H1 (cell line): ENCODE measurements around the gene ERI3. TPM values are rescaled to one million over a fixed set of nuclear protein-coding genes. Genes with fewer than 3 reads are reported as not detected.

Experiments
- CTCF ChIA-PET: fragments of 300-600 bp; sonication (Branson Sonifier 250); formaldehyde crosslinking; loops from one replicate; lab custom pipeline; 2021; ENCODE audit not compliant: partially characterized antibody; lab: Charles Lee
- POLR2A ChIA-PET: fragments of 300-600 bp; sonication (Branson Sonifier 250); formaldehyde crosslinking; loops from one replicate; lab custom pipeline; 2021; ENCODE audit warnings: inconsistent platforms; ENCODE audit not compliant: partially characterized antibody; lab: Charles Lee
- DNase-seq, 2 experiments: peaks; one replicate each; pipeline versions ENCODE4 v3.0.0 to v3.0.0-alpha.2; 2010 to 2022; ENCODE audit warnings: low spot score in 2 of 2, low read depth in 1 of 2, mixed read lengths in 1 of 2
- FAIRE-seq: peaks from 2 replicates; lab custom pipeline; 2011; peaks lifted over from hg19 to GRCh38; lab: Jason Lieb, UNC
- H2AFZ ChIP-seq: 2 replicates; pipeline ENCODE4 v1.8.1; 2012; ENCODE audit warnings: low read length, inconsistent platforms
- H2AK5ac ChIP-seq: 2 replicates; pipeline ENCODE4 v1.6.1; 2013; ENCODE audit warnings: low read depth, low read length
- H2BK120ac ChIP-seq: replicated peaks from 2 replicates; pipeline ENCODE3; 2013; ENCODE audit warnings: low read depth, low read length, inconsistent platforms
- H2BK12ac ChIP-seq: 2 replicates; pipeline ENCODE4 v1.6.1; 2013; ENCODE audit warnings: low read depth, low read length
- H2BK15ac ChIP-seq: 2 replicates; pipeline ENCODE4 v1.6.1; 2013; ENCODE audit warnings: low read length
- H2BK20ac ChIP-seq: 2 replicates; pipeline ENCODE4 v1.6.1; 2013; ENCODE audit warnings: low read length
- H2BK5ac ChIP-seq: 2 replicates; pipeline ENCODE4 v1.6.1; 2013; ENCODE audit warnings: low read depth, low read length
- H3K14ac ChIP-seq: 2 replicates; pipeline ENCODE4 v1.6.1; 2013; ENCODE audit warnings: inconsistent platforms; ENCODE audit not compliant: insufficient read length
- H3K18ac ChIP-seq: 2 replicates; pipeline ENCODE4 v1.6.1; 2013; ENCODE audit warnings: low read length; ENCODE audit errors: extremely low read depth
- H3K23ac ChIP-seq: 2 replicates; pipeline ENCODE4 v1.6.1; 2013; ENCODE audit warnings: inconsistent platforms; ENCODE audit not compliant: insufficient read length
- H3K23me2 ChIP-seq: 2 replicates; pipeline ENCODE4 v1.6.1; 2013; ENCODE audit warnings: low read depth, low read length
- H3K27ac ChIP-seq: 2 replicates; pipeline ENCODE4 v1.6.1; 2011; ENCODE audit warnings: low read depth, low read length, inconsistent platforms
- H3K27me3 ChIP-seq, 4 experiments: replicated peaks in 1 of 4; 1 replicate in 1 of 4; 2 replicates in 3 of 4; pipeline versions ENCODE4 v1.6.1 to v1.8.1; 2011 to 2013; ENCODE audit warnings: low read length in 3 of 4, mild to moderate bottlenecking in 3 of 4, inconsistent platforms in 2 of 4, mixed read lengths in 2 of 4, moderate library complexity in 1 of 4; ENCODE audit not compliant: control insufficient read depth in 3 of 4, insufficient read depth in 3 of 4; ENCODE audit errors: extremely low read depth in 1 of 4
- H3K36me3 ChIP-seq, 4 experiments: 2 replicates each; pipeline versions ENCODE4 v1.6.1 to v1.8.1; 2011 to 2013; ENCODE audit warnings: mild to moderate bottlenecking in 4 of 4, low read length in 3 of 4, moderate library complexity in 2 of 4, control low read depth in 1 of 4, inconsistent platforms in 1 of 4; ENCODE audit not compliant: insufficient read depth in 4 of 4, control insufficient read depth in 2 of 4
- H3K4ac ChIP-seq: replicated peaks from 2 replicates; pipeline ENCODE3; 2013; ENCODE audit warnings: low read length, low read depth, mixed read lengths, inconsistent platforms; ENCODE audit not compliant: insufficient read length
- H3K4me1 ChIP-seq, 4 experiments: replicated peaks in 1 of 4; 1 replicate in 1 of 4; 2 replicates in 3 of 4; pipeline versions ENCODE4 v1.6.1 to v1.8.1; 2011 to 2013; ENCODE audit warnings: low read length in 3 of 4, inconsistent platforms in 2 of 4, mixed read lengths in 1 of 4; ENCODE audit not compliant: insufficient read depth in 4 of 4, control insufficient read depth in 3 of 4
- H3K4me2 ChIP-seq, 2 experiments: 2 replicates each; pipeline versions ENCODE4 v1.6.1 to v1.8.1; 2011 to 2013; ENCODE audit warnings: low read depth in 2 of 2, low read length in 2 of 2, control low read depth in 1 of 2, inconsistent platforms in 1 of 2, mild to moderate bottlenecking in 1 of 2; ENCODE audit not compliant: insufficient read depth in 1 of 2
- H3K4me3 ChIP-seq, 4 experiments: fragments of 200-600, 300-600 bp in 1 of 4; sonication (generic), shearing (Covaris generic), sonication (Bioruptor Twin) in 1 of 4; 2 replicates each; pipeline versions ENCODE4 v1.5.1 to v1.8.1; 2011 to 2016; ENCODE audit warnings: low read length in 4 of 4, low read depth in 3 of 4, control low read depth in 2 of 4, inconsistent platforms in 2 of 4, mild to moderate bottlenecking in 2 of 4, mixed read lengths in 1 of 4, moderate library complexity in 1 of 4; ENCODE audit not compliant: insufficient read depth in 2 of 4; ENCODE audit errors: extremely low read depth in 1 of 4
- H3K56ac ChIP-seq: replicated peaks from 2 replicates; pipeline ENCODE3; 2013; ENCODE audit warnings: low read depth, mild to moderate bottlenecking, mixed read lengths, low read length, inconsistent platforms; ENCODE audit not compliant: insufficient read length
- H3K79me1 ChIP-seq: 2 replicates; pipeline ENCODE4 v1.6.1; 2013; ENCODE audit warnings: low read depth, low read length, control low read depth
- H3K79me2 ChIP-seq, 2 experiments: 2 replicates each; pipeline versions ENCODE4 v1.6.1 to v1.8.1; 2012 to 2013; ENCODE audit warnings: low read length in 2 of 2, mild to moderate bottlenecking in 2 of 2, inconsistent platforms in 1 of 2; ENCODE audit not compliant: insufficient read depth in 2 of 2, control insufficient read depth in 1 of 2
- H3K9ac ChIP-seq, 4 experiments: replicated peaks in 1 of 4; 1 replicate in 1 of 4; 2 replicates in 3 of 4; pipeline versions ENCODE4 v1.6.1 to v1.8.1; 2011 to 2013; ENCODE audit warnings: low read depth in 3 of 4, low read length in 3 of 4, control low read depth in 2 of 4, mild to moderate bottlenecking in 2 of 4, moderate library complexity in 2 of 4, inconsistent platforms in 1 of 4; ENCODE audit errors: extremely low read depth in 1 of 4
- H3K9me3 ChIP-seq, 2 experiments: 2 replicates each; pipeline versions ENCODE4 v1.6.1 to v1.8.1; 2012 to 2013; ENCODE audit warnings: mild to moderate bottlenecking in 2 of 2, moderate library complexity in 2 of 2, control low read depth in 1 of 2, inconsistent platforms in 1 of 2, low read depth in 1 of 2, low read length in 1 of 2, mixed read lengths in 1 of 2; ENCODE audit not compliant: insufficient read depth in 2 of 2
- H4K20me1 ChIP-seq, 2 experiments: replicated peaks in 1 of 2; 2 replicates each; pipeline versions ENCODE3 to v1.8.1; 2011 to 2013; ENCODE audit warnings: inconsistent platforms in 2 of 2, low read length in 2 of 2, mild to moderate bottlenecking in 1 of 2; ENCODE audit not compliant: insufficient read depth in 2 of 2, control insufficient read depth in 1 of 2
- H4K5ac ChIP-seq: 2 replicates; pipeline ENCODE4 v1.6.1; 2013; ENCODE audit warnings: low read length, low read depth, mixed read lengths, inconsistent platforms; ENCODE audit not compliant: insufficient read length
- H4K8ac ChIP-seq: 2 replicates; pipeline ENCODE4 v1.8.0; 2013; ENCODE audit warnings: mild to moderate bottlenecking, moderate library complexity, low read length, inconsistent platforms; ENCODE audit not compliant: insufficient read depth; ENCODE audit errors: extremely low read depth
- H4K91ac ChIP-seq: replicated peaks from 2 replicates; pipeline ENCODE3; 2013; ENCODE audit warnings: low read length, mixed read lengths, inconsistent platforms; ENCODE audit not compliant: insufficient read length
- ASH2L ChIP-seq: fragments of 200-600, 300-600 bp; sonication (generic); IDR thresholded peaks from one replicate; pipeline ENCODE4 v1.7.1; 2017; ENCODE audit warnings: low read length
- BCL11A ChIP-seq, 2 experiments: IDR thresholded peaks; one replicate each; pipeline ENCODE4 v1.6.1; 2011; ENCODE audit warnings: low read depth in 2 of 2, low read length in 2 of 2, mild to moderate bottlenecking in 2 of 2
- CREB1 ChIP-seq: IDR thresholded peaks from 2 replicates; pipeline ENCODE4 v1.6.1; 2012; ENCODE audit warnings: inconsistent platforms
- CTBP2 ChIP-seq: IDR thresholded peaks from 2 replicates; pipeline ENCODE4 v1.7.0; 2011; ENCODE audit warnings: borderline replicate concordance, mild to moderate bottlenecking, moderate library complexity, mixed read lengths, low read length; ENCODE audit not compliant: insufficient read depth, insufficient read length
- EP300 ChIP-seq, 2 experiments: IDR thresholded peaks; 1 replicate in 1 of 2; 2 replicates in 1 of 2; pipeline ENCODE4 v1.6.1; 2011 to 2012; ENCODE audit warnings: low read depth in 2 of 2, low read length in 2 of 2, mild to moderate bottlenecking in 2 of 2, borderline replicate concordance in 1 of 2, inconsistent platforms in 1 of 2, moderate library complexity in 1 of 2
- EZH2 ChIP-seq: fragments of 200-600 bp; sonication (generic); IDR thresholded peaks from 2 replicates; pipeline ENCODE4 v1.7.1; 2012; ENCODE audit warnings: low read depth, mild to moderate bottlenecking, moderate library complexity, low read length, inconsistent platforms; ENCODE audit not compliant: severe bottlenecking
- KDM1A ChIP-seq: fragments of 200-600, 300-600 bp; sonication (generic); IDR thresholded peaks from 2 replicates; pipeline ENCODE4 v1.7.1; 2016; ENCODE audit warnings: mild to moderate bottlenecking, low read length, borderline replicate concordance
- POU5F1 ChIP-seq: IDR thresholded peaks from 2 replicates; pipeline ENCODE4 v1.6.1; 2011; ENCODE audit warnings: low read depth, mild to moderate bottlenecking, low read length, moderate library complexity
- SIX5 ChIP-seq: IDR thresholded peaks from 2 replicates; pipeline ENCODE4 v1.6.1; 2011; ENCODE audit warnings: mild to moderate bottlenecking, low read depth, low read length
- SP1 ChIP-seq: IDR thresholded peaks from 2 replicates; pipeline ENCODE4 v1.6.1; 2011; ENCODE audit warnings: low read depth, low read length
- TAF1 ChIP-seq: IDR thresholded peaks from 2 replicates; pipeline ENCODE4 v1.6.1; 2011; ENCODE audit warnings: mild to moderate bottlenecking, low read depth, low read length
- TBP ChIP-seq: IDR thresholded peaks from 2 replicates; pipeline ENCODE4 v1.6.1; 2011; ENCODE audit warnings: low read depth, low read length, improper control_type of control experiment
- USF2 ChIP-seq: IDR thresholded peaks from 2 replicates; pipeline ENCODE4 v1.6.1; 2011; ENCODE audit warnings: low read length, improper control_type of control experiment
- WGBS, 2 experiments: shearing (Covaris generic) in 1 of 2; methylation state at CpG; one replicate each; pipeline versions ENCODE4 v1.1.6 to v1.1.7; 2013 to 2015; ENCODE audit warnings: low lambda C conversion rate in 2 of 2, mixed read lengths in 2 of 2, inconsistent platforms in 1 of 2, low coverage in 1 of 2, missing lambda C conversion rate in 1 of 2; ENCODE audit not compliant: insufficient replicate concordance in 2 of 2, insufficient coverage in 1 of 2, insufficient read length in 1 of 2; ENCODE audit errors: extremely low coverage in 1 of 2, missing lambda C conversion rate in 1 of 2; 5-methylcytosine and 5-hydroxymethylcytosine counted together
- polyA plus RNA-seq, 7 experiments: library from polyadenylated mRNA; depleted of rRNA in 3 of 7; stranded (reverse) in 5 of 7; unstranded in 2 of 7; fragments of >200 nt in 5 of 7; fragments of 200-250 nt in 2 of 7; gene quantifications; 1 replicate in 5 of 7; 2 replicates in 1 of 7; 4 replicates in 1 of 7; pipeline versions ENCODE4 v1.2.1 to v1.2.3, GENCODE V29; 2011 to 2013; ENCODE audit warnings: missing spikeins in 2 of 7, mixed read lengths in 2 of 7
- total RNA-seq: library from RNA; stranded (reverse); fragmentation: NEBNext Ultra II Directional; extraction: Animal tissue kit (Norgen Biotek cat#: 25700); gene quantifications from 2 replicates; pipeline ENCODE4 v1.2.1, GENCODE V29; 2021

The ERI3 gene
- total and polyA plus RNA-seq, 2 of the 8 experiments (the other 6 are each of a cell fraction or from before 2014, with no cell fraction given): 81.1 to 199 TPM

GRCh38 chr1:44275991-44276405 lies 79.1 kb downstream of the ERI3 start:
- Histone ChIP-seq H3K27me3 (no peaks in the 10 kb centered on the region), H3K79me2 (no peaks in the 10 kb centered on the region), H3K27ac (no peak overlapping the region), H3K36me3 (no peaks in the 10 kb centered on the region), H2BK20ac (no peak overlapping the region), H2BK120ac (no peak overlapping the region), H4K20me1 (no peaks in the 10 kb centered on the region), H3K23me2 (no peaks in the 10 kb centered on the region), H3K4me1 (peaks cover 0 to 4% (median 1%) of the 10 kb centered on the region in 4 experiments; a peak in 3 of 7 replicates), H2AFZ (no peak overlapping the region), H3K4ac (no peak overlapping the region), H3K14ac (no peak overlapping the region), H4K5ac (no peak overlapping the region), H4K8ac (no peak overlapping the region), H3K79me1 (peaks cover 5% of the 10 kb centered on the region; the same call in 1 of the 2 replicates), H3K9ac (no peak overlapping the region; a peak in 1 of 7 replicates), H3K4me3 (no peak overlapping the region), H4K91ac (no peak overlapping the region), H3K9me3 (no peaks in the 10 kb centered on the region), H2BK5ac (no peak overlapping the region), H2BK15ac (no peak overlapping the region), H2BK12ac (no peak overlapping the region), H2AK5ac (no peak overlapping the region), H3K23ac (no peak overlapping the region), H3K18ac (0 out of 2 replicates have a peak overlapping the region, but pooled peaks have one; percentile 40), H3K56ac (no peak overlapping the region), H3K4me2 (0 out of 4 replicates have a peak overlapping the region, but pooled peaks of 1 of the 2 experiments have one; percentile 32)
- WGBS, 2 experiments: 73% methylated on average over 3 of the region's 3 CpGs; no CpG with 5 or more reads in 1 of the 2 experiments
- POLR2A ChIA-PET: no interaction called here
- CTCF ChIA-PET: interaction anchor here (1.0 to 5.1 kb wide), 10 partner anchors 8 to 377 kb away, joined by 3 to 40 read pairs (median 5); no protein-coding TSS in a partner anchor
- FAIRE-seq (no peak), DNase-seq (no peak)
- no peak for TF ChIP-seq CTBP2
- no peak for TF ChIP-seq EZH2
- no peak for TF ChIP-seq BCL11A (IDR thresholded peaks at IDR 0.05; ENCODE audit: low read depth in 2 of 2, low read length in 2 of 2)
- TF ChIP-seq TBP: no peak
- TF ChIP-seq SIX5: no peak
- no peak for TF ChIP-seq EP300 (IDR thresholded peaks at IDR 0.05; ENCODE audit: borderline replicate concordance in 1 of 2, low read depth in 2 of 2, low read length in 2 of 2)
- no peak for TF ChIP-seq USF2
- TF ChIP-seq TAF1: no peak
- no peak for TF ChIP-seq SP1
- no peak for TF ChIP-seq POU5F1
- TF ChIP-seq KDM1A: no peak
- no peak for TF ChIP-seq ASH2L
- TF ChIP-seq CREB1: no peak
